DMS153 treated with DMSO at 0.1 percent for 48 hours (cell line): ENCODE measurements around the gene RASAL2.

Experiments used
- DNase-seq: peaks from one replicate; lab custom pipeline; 2025; ENCODE audit not compliant: unreplicated experiment; lab: John Stamatoyannopoulos, UW

RASAL2 gene

GRCh38 chr1:178485541-178485981 lies 391.7 kb downstream of the RASAL2 start:
- no peak for DNase-seq

- no peak for DNase-seq
Measured at GRCh38 chr1:178486100-178487069, 392.5 kb downstream of the RASAL2 start.

GRCh38 chr1:178487070-178487615 lies 393.2 kb downstream of the RASAL2 start:
- no peak for DNase-seq

GRCh38 chr1:178488393-178488792 lies 394.5 kb downstream of the RASAL2 start:
- DNase-seq, result no peak

- DNase-seq, result no peak
Measured at GRCh38 chr1:178489399-178489798, 395.5 kb downstream of the RASAL2 start.

- DNase-seq, result no peak
Measured at GRCh38 chr1:178490136-178490535, 396.2 kb downstream of the RASAL2 start.

GRCh38 chr1:178490967-178491366 lies 397.1 kb downstream of the RASAL2 start:
- DNase-seq, result no peak

GRCh38 chr1:178491721-178492120 lies 397.8 kb downstream of the RASAL2 start:
- DNase-seq, result no peak

GRCh38 chr1:178492341-178492740 lies 398.4 kb downstream of the RASAL2 start:
- no peak for DNase-seq

GRCh38 chr1:178493301-178493741 lies 399.4 kb downstream of the RASAL2 start:
- no peak for DNase-seq

GRCh38 chr1:178494569-178494971 lies 400.7 kb downstream of the RASAL2 start:
- no peak for DNase-seq

GRCh38 chr1:178495158-178495557 lies 401.3 kb downstream of the RASAL2 start:
- no peak for DNase-seq

- no peak for DNase-seq
Measured at GRCh38 chr1:178495741-178496409, 402.0 kb downstream of the RASAL2 start.

GRCh38 chr1:178496410-178497135 lies 402.7 kb downstream of the RASAL2 start, which contains the start of gene CLEC20A:
TSS of gene CLEC20A (minus strand) at chr1:178496964. CDS start at chr1:178496939, 25 bp downstream.
- no peak for DNase-seq

GRCh38 chr1:178497903-178498478 lies 404.1 kb downstream of the RASAL2 start:
- DNase-seq, result no peak

GRCh38 chr1:178498896-178499675 lies 405.2 kb downstream of the RASAL2 start:
- DNase-seq, result no peak

GRCh38 chr1:178500091-178500770 lies 406.3 kb downstream of the RASAL2 start:
- no peak for DNase-seq

- DNase-seq, result no peak
Measured at GRCh38 chr1:178500936-178501554, 407.1 kb downstream of the RASAL2 start.
